Measurements from ENCODE around the gene PYCARD. TPM values are rescaled to one million over a fixed set of nuclear protein-coding genes. Genes with fewer than 3 reads are reported as not detected.

PYCARD gene
- total RNA-seq, 1 experiment from 2014 or later: not detected

GRCh38 chr16:31250782-31251384 lies 48.3 kb upstream of the PYCARD start:
- Histone ChIP-seq H3K4me3 (replicated peaks in 1 of 2; ENCODE audit: low read depth in 1 of 2, low read length in 2 of 2) (no peak overlapping the region), H3K4me1 (ENCODE audit: control insufficient read depth in 1 of 2, insufficient read depth in 2 of 2, low read length in 2 of 2) (peaks cover 2 to 9% of the 10 kb centered on the region in 2 experiments; a peak in 3 of 4 replicates), H4K20me1 (ENCODE audit: insufficient read depth) (no peaks in the 10 kb centered on the region), H3K9ac (ENCODE audit: low read length) (no peak overlapping the region), H3K27ac (ENCODE audit: low read depth, low read length) (no peak overlapping the region), H3K4me2 (ENCODE audit: low read length) (no peak overlapping the region), H3K36me3 (ENCODE audit: control insufficient read depth in 1 of 2, insufficient read depth in 2 of 2, low read length in 2 of 2) (no peaks in the 10 kb centered on the region), H3K9me2 (ENCODE audit: insufficient read depth) (no peaks in the 10 kb centered on the region), H2AFZ (ENCODE audit: low read depth, low read length, poor library complexity, severe bottlenecking) (no peak overlapping the region), H3K79me2 (ENCODE audit: insufficient read depth, low read length) (no peaks in the 10 kb centered on the region), H3K9me3 (ENCODE audit: control insufficient read depth in 1 of 2, insufficient read depth in 1 of 2, low read depth in 1 of 2, low read length in 2 of 2) (no peaks in the 10 kb centered on the region), H3K27me3 (ENCODE audit: insufficient read depth, low read length) (no peaks in the 10 kb centered on the region)
- TF ChIP-seq ZFX (IDR thresholded peaks at IDR 0.05): no peak
- TF ChIP-seq REST (IDR thresholded peaks at IDR 0.05; ENCODE audit: low read depth): no peak
- no peak for TF ChIP-seq RAD21 (IDR thresholded peaks at IDR 0.05; ENCODE audit: low read depth)
- TF ChIP-seq SP1 (IDR thresholded peaks at IDR 0.05; ENCODE audit: low read depth): no peak
- TF ChIP-seq CTCF (IDR thresholded peaks at IDR 0.05 in 2 of 3, conservative IDR thresholded peaks at IDR 0.05 in 1 of 3; ENCODE audit: borderline replicate concordance in 1 of 3, insufficient read depth in 1 of 3, low read depth in 2 of 3, low read length in 2 of 3): no peak
- TF ChIP-seq SRF (IDR thresholded peaks at IDR 0.05; ENCODE audit: low read depth): no peak
- TF ChIP-seq EGR1 (IDR thresholded peaks at IDR 0.05; ENCODE audit: low read depth): no peak
- TF ChIP-seq EZH2phosphoT487 (IDR thresholded peaks at IDR 0.05; ENCODE audit: borderline replicate concordance): no peak
- no peak for DNase-seq (ENCODE audit: low read depth, low spot score)
- ChIA-PET RAD21 (ENCODE audit: low non-redundant PET in 1 of 2, low total read pairs in 2 of 2, uncharacterized antibody in 2 of 2, unreplicated experiment in 2 of 2) (no interaction called here), POLR2A (no interaction called here), CTCF (no interaction called here)
- BruUV-seq (replicated peaks): no TSS peak
- intact Hi-C loops (cut with micrococcal nuclease): no loop called here
- ATAC-seq: no peak

All from HCT116 (cell line).